Measurements from ENCODE around the gene TESK2. TPM values are rescaled to one million over a fixed set of nuclear protein-coding genes. Genes with fewer than 3 reads are reported as not detected.

Gene TESK2
- total RNA-seq, 1 experiment from 2014 or later: 2.3 TPM

- peak; percentile 12 for DNase-seq (ENCODE audit: low read depth)
Measured at GRCh38 chr1:45375104-45376090, 115.6 kb downstream of the TESK2 start.

- DNase-seq (ENCODE audit: low read depth): no peak
Measured at GRCh38 chr1:45373573-45373972, 117.4 kb downstream of the TESK2 start.

DNA sequence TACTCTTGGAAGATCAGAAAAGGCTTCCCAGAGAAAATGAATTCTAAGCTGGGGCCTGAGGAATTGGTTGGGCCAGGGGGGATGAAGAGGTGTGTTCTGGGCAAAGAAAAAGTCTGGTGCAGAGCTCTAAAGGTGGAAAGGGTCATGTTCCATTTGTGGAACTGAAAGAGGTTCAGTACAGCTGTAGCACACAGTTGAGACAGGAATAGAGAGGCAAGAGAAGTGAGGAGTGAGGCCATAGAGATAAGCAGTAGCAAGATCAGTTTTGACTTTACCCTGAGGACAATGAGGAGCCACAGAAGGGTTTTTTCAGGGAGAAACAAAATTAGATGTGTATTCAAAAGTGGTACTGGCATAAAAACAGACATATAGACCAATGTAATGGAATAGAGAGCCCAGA, 120.4 kb downstream of the TESK2 start:
- no peak for DNase-seq (ENCODE audit: low read depth)

- DNase-seq (ENCODE audit: low read depth): peak; percentile 13
Measured at GRCh38 chr1:45365051-45365450, 125.9 kb downstream of the TESK2 start.

- DNase-seq (ENCODE audit: low read depth): no peak
Measured at GRCh38 chr1:45364294-45364693, 126.7 kb downstream of the TESK2 start.

DNA sequence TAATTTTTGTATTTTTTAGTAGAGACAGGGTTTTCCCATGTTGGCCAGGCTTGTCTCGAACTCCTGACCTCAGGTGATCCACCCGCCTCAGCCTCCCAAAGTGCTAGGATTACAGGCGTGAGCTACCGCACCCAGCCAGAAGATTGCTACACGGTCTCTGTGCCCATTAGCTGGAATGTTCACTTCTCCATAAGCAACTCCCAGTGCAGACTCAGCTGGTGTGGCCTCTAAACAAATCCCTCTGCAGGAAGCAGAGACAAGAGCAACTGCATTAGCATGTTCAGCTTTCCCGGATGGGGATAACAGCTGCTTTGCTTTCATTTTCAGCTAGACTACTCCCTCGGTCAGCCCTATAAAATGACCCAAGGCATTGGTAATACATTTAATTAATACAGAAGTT, 130.0 kb downstream of the TESK2 start:
- peak; percentile 73 for DNase-seq (ENCODE audit: low read depth)

- peak; percentile 58 for DNase-seq (ENCODE audit: low read depth)
Measured at GRCh38 chr1:45359882-45360513, 131.0 kb downstream of the TESK2 start.

GRCh38 chr1:45356186-45356585, 134.8 kb downstream of the TESK2 start:
- DNase-seq (ENCODE audit: low read depth): no peak

DNA sequence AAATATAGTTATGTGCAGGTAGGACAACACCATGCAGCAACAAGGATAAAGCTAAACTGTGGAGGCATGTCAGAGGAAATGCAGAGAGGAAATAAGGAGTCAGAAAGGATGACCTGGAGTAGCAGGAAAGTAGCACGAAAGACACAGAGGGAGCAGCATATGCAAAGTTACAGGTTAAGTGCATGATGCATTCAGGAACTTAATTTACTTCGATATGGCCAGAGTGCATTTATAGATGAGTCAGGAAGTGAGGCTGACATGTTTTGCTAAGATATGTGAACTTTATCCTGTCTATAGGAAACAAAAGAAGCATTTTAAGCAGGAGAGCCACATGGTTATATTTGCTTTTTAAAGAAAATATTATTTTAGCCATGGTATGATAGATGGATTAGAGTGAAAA, 135.3 kb downstream of the TESK2 start:
- DNase-seq (ENCODE audit: low read depth): no peak

DNA sequence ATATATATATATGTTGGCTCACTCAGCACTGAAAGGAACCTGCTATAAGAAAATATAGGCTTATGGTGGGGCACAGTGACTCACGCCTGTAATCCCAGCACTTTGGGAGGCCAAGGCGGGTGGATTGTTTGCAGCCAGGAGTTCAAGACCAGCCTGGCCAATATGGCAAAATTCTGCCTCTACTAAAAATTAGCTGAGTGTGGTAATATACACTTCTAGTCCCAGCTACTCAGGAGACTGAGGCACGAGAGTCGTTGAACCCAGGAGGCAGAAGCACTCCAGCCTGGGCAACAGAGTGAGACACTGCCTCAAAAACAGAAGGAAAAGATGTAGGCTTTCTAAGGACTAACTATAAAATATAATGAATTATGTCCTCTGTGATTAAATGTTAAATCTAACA, 136.1 kb downstream of the TESK2 start:
- DNase-seq (ENCODE audit: low read depth): no peak

DNA sequence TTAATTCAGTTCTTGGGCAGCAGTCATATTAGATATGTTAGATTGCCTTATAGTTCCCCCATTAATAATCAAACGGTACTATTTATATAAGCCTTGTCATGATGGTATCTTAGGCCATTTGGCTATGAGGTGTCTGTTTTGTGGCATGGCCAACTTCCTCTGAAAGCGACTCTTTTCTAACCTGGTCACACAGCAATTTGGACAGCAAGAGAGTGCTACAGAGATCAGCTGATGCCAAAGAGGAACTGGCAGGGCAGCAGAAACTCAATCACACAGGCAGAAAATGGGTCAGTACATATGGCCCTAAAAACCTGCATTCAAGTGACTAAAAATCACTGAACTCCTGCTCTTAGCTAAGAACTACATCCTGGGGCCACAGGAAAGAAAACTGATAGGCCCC, 137.3 kb downstream of the TESK2 start:
- no peak for DNase-seq (ENCODE audit: low read depth)

- DNase-seq (ENCODE audit: low read depth): no peak
Measured at GRCh38 chr1:45351508-45351907, 139.5 kb downstream of the TESK2 start.

DNA sequence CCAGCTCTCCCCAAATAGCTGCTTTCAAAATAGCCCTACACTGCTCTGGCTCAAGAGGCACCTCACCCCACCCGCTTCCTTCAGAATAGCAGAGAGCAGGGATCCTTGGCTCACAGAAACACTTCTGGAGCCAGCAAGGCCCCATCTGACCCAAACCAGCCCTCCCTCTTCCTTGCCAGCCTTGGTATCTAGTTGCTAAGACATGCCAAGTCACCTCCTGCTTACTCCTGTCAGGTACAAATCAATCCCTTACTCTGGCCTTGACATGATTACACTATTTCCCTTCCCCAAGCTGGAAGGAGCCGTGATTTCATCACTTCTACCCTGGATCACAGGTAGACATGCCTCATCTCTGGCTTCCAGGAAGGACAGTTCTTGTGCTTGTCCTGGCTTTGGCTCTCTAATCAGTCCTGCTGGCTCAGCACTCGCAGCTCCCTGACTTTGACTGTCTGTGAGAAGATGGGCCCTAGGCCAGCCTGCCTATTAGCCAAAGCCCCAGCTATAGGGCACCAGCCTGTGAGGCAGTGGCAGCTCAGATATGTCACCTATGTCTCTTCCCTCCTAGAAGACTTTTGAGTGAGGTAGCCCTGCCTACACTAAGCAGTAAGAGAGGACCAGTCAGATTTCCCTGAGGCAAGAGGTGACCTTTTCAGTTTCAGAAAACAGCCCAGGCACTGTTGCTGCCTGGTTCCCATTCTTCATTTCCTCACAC, 141.8 kb downstream of the TESK2 start:
- no peak for DNase-seq (ENCODE audit: low read depth)

- no peak for DNase-seq (ENCODE audit: low read depth)
Measured at GRCh38 chr1:45348609-45348965, 142.4 kb downstream of the TESK2 start.

DNA sequence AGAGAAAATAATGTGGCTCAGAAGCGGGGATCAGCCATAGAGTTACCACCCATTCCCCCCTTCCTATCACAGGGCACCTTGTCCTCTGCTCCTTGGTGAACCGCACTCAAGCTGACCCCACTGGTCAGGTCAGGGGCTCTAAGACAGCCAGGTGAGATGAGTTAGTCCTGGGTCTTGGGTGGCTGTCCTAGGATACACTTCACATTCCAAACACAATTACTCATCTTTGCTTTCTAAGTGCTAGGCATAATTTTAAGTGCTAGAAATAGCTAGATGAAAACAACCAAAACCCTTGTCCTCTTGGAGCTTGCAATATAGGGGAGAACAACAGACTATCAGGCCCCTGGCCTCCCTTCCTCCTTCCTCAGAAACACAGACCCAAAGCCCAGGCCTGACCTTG, 142.9 kb downstream of the TESK2 start:
- DNase-seq (ENCODE audit: low read depth): peak; percentile 26

DNA sequence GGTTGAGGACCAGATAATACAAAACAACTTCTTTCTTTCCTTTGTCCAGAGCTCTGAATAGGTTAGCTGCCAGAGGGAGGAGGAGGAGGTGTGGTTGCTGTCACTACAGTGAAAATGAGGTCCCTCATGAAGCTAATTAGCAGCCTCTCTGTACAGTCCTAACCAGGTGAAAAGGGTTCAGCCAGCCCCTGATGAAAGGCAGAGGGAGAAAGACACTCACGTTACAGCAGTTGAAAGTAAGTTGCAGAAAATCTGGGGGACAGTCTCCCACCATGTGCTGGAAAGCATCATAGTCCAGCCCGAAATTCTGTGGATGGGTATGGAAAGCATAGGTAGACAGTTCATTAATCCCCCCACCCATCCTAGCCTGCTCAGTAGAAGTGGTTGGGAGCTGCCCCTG, 144.5 kb downstream of the TESK2 start:
- DNase-seq (ENCODE audit: low read depth): no peak

DNA sequence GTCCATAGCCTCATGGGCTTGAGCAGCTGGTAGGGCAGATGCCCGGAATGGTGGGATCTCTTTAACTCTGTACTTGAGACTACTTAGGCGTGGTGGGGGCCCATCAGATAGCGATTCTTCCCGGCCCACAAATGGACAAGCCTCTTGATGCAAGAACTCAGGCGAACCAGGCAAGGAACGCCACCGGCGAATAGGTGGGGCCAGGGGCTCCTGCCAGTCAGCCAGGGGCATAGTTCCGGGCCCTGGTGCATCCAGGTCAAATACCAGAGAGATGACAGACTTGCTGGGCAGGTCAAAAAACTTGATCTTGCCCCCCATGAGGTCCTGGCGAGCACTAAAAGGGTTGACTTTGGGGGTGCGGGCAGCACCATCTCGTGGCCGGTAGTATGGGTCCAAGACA, 145.9 kb downstream of the TESK2 start:
- no peak for DNase-seq (ENCODE audit: low read depth)

GRCh38 chr1:45344499-45344898, 146.5 kb downstream of the TESK2 start:
- no peak for DNase-seq (ENCODE audit: low read depth)

- peak; percentile 20 for DNase-seq (ENCODE audit: low read depth)
Measured at GRCh38 chr1:45340816-45341466, 150.0 kb downstream of the TESK2 start.

DNA sequence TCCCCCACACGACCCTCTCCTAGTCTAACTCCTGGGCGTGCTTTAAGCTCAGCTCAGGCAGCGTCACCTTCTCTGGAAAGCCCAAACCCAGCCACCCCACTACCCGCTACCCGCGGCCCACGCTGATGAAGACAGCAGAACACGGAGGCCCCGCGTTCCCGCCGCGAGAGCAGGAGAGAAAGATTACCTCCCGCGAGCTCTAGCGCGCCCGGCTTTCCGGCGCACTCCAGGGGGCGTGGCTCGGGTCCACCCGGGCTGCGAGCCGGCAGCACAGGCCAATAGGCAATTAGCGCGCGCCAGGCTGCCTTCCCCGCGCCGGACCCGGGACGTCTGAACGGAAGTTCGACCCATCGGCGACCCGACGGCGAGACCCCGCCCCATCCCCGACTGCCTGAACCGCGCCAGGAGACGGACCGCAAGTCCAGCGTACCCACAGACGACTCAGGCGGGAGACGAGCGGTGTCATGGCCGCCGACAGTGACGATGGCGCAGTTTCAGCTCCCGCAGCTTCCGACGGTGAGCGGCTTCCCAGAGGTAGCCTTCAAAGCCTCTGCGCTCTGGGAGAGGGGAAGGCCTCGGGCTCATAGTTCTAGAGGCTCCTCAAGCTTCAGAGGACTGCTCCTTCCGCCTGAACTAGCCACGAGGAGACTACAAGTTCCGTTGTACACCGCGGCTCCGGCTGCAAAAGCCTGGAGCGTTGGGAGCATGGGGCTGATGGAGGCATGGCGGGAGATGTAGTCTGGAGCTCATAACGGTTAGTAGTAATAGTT, 151.0 kb downstream of the TESK2 start, which contains the start of the genes MUTYH and TOE1:
MUTYH (minus strand) TSS at position 652 of the 770 bp plus-strand sequence. CDS start 5,935 bp downstream, outside the sequence.
TOE1 (plus strand) TSS at position 382 of the 770 bp plus-strand sequence; CDS start at position 465, 83 bp downstream.
- peak; percentile 94 for DNase-seq (ENCODE audit: low read depth)

Data from RPMI7951 (cell line).